Stimulated activated CD8-positive, alpha-beta memory T cell treated with anti-CD3 and anti-CD28 coated beads, Interleukin-15, amount 100 ng/mL, for 48 hours (primary cell): ENCODE results near the gene IMMP2L.
"Not testable (repeated sequence)": the region's sequence is repeated elsewhere in the genome, so short reads cannot be mapped to it uniquely, and the experiment has no call there.

ENCODE experiments used
- DNase-seq, 2 donors: peaks; one replicate each; pipeline ENCODE4 v3.0.0-alpha.2; 2020; ENCODE audit warnings: low read depth in 2 of 2

The IMMP2L gene

GRCh38 chr7:111561904-111562732 is at the start of gene IMMP2L:
Gene IMMP2L (minus strand): TSS chr7:111562492.
- peak; percentile 84 to 85 for DNase-seq

DNA sequence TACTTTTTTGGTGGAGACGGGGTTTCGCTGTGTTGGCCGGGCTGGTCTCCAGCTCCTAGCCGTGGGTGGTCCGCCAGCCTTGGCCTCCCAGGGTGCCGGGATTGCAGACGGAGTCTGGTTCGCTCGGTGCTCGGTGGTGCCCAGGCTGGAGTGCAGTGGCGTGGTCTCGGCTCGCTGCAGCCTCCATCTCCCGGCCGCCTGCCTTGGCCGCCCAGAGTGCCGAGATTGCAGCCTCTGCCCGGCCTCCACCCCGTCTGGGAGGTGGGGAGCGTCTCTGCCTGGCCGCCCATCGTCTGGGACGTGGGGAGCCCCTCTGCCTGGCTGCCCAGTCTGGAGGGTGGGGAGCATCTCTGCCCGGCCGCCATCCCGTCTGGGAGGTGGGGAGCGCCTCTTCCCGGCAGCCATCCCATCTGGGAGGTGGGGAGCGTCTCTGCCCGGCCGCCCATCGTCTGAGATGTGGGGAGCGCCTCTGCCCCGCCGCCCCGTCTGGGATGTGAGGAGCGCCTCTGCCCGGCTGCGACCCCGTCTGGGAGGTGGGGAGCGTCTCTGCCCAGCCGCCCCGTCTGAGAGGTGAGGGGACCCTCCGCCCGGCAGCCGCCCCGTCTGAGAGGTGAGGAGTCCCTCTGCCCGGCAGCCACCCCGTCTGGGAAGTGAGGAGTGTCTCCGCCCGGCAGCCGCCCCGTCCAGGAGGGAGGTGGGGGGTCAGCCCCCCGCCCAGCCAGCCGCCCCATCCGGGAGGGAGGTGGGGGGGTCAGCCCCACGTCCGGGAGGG is 47.4 kb upstream of the IMMP2L start:
- DNase-seq: not testable (repeated sequence)

DNA sequence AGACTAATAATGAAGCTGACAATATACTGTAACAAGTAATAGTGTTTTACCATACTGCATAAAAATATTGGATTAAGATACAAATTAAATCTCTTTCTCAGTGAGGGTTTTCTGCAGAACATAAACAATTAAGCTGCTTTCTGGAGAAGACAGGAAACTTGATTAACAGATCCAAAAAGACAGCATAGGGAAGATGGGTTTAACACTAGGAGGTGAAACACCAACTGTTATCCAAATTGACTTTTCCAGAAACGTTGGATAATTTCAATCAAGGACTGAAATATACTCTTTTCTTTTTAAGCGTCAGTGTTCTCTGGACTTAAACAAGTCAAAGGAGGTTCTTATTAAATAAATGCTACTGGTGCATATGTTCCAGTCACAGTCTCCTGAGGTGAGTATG is 45.3 kb upstream of the IMMP2L start:
- DNase-seq: no peak

DNA sequence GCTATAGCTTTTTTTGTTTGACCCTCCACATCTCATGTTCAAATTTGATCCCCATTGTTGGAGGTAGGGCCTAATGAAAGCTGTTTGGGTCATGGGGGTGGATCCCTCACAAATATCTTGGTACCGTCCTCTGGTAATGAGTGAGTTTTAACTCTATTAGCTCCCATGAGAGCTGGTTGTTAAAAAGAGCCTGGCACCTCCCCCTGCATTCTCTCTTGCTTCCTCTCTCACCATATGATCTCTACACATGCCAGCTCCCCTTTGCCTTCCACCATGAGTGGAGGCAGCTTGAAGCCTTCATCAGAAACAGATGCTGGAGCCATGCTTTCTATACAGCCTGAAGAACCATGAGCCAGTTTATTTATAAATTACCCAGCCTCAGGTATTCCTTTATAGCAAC is 43.0 kb upstream of the IMMP2L start:
- DNase-seq: no peak

- DNase-seq: no peak
These were observed 37.8 kb upstream of the IMMP2L start for GRCh38 chr7:111600091-111600490.

DNA sequence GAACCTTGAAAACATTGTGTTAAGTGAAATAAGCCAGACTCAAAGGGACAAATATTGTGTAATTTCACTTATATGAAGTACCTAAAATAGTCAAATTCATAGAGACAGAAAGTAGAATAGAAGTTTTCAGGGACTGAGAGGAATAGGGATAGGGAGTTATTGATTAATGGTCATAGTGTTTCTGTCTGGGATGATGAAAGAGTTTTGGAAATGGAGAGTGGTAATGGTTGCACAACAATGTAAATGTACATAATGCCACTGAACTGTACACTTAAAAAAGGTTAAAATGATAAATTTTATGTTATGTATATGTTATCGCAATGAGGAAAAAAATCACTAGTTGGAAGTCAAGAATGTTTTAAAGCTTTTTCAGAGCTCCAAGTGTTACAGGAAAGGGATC is 33.5 kb upstream of the IMMP2L start:
- DNase-seq: no peak

DNA sequence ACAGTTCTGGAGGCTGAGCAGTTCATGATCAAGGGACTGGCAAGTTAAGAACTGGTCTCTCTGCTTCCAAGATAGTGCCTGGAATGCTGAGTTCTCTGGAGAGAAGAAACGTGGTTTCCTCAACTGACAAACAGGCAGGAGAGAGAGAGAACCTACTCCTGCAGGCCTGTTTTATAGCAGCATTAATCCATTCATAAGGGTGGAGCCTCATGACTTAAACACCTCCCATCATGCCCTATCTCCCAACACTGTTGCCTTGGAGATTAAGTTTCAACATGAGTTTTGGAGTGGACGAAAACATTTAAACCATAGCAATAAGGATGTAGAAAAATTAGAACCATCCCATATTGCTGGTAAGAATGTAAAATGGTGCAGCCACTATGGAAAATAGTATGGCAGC is 32.3 kb upstream of the IMMP2L start:
- DNase-seq: no peak

DNA sequence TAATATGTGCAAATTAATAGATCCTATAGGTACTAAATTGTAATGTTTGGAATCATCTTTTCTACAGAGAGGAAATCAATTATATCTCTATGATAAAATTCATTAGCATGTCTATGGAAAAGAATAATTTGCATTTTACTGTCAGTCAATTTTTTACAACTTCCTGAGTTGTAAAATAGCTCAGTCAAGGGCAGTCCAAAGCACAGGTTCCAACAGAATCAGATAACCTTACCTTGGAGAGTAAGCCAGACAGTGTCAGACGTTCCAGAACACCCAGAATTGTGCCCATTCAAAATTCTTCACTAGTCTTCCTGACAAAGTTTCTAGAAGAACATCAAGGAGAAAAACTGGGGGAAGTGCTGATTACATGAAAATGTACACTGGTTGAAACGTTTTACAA is 31.1 kb upstream of the IMMP2L start:
- no peak for DNase-seq

- no peak for DNase-seq
These were observed 25.8 kb upstream of the IMMP2L start for GRCh38 chr7:111588065-111588433.

DNA sequence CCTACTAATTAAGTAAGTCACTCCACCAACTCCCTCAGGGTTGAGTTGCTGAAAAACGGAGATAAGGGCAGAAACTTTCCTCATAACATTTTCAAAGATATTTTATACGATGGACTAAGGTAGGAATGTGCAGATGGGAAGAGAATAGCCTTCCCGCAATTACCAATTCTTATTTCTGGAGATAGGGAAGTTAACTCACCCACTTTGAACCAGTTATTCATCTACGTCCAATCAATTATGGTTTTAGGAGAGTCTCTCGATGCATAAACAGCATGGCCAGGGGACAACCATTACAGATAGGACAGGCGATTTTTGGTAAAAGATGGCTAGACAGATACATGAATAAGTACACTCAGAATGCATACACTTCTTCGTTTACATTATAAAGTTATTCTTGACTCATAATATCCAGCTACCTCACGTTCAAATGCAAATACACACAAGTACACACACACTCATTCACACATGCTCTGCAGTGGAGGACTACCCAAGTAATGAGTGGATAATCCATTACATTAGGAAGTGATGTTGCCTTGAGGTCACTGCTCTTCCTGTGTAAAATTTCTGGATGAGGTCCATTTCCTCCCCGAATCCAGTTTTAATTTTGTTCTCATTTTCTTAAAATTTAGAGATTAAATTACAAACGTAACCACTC is 25.2 kb upstream of the IMMP2L start:
- no peak for DNase-seq

- DNase-seq: no peak
These were observed 24.6 kb upstream of the IMMP2L start for GRCh38 chr7:111586711-111587409.

DNA sequence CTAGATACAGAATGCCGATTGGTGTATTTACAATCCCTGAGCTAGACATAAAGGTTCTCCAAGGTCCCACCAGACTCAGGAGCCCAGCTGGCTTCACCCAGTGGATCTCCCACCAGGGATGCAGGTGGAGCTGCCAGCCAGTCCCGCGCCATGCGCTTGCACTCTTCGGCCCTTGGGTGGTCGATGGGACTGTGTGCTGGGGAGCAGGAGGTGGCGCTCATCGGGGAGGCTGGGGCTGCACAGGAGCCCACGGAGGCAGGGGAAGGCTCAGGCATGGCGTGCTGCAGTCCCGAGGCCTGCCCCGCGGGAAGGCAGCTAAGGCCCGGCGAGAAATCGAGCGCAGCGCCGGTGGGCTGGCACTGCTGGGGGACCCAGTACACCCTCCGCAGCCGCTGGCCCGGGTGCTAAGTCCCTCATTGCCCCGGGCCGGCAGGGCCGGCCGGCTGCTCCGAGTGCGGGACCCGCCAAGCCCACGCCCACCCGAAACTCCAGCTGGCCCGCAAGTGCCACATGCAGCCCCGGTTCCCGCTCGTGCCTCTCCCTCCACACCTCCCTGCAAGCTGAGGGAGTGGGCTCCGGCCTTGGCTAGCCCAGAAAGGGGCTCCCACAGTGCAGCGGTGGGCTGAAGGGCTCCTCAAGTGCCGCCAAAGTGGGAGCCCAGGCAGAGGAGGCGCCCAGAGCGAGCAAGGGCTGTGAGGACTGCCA is 19.6 kb upstream of the IMMP2L start:
- not testable (repeated sequence) for DNase-seq

DNA sequence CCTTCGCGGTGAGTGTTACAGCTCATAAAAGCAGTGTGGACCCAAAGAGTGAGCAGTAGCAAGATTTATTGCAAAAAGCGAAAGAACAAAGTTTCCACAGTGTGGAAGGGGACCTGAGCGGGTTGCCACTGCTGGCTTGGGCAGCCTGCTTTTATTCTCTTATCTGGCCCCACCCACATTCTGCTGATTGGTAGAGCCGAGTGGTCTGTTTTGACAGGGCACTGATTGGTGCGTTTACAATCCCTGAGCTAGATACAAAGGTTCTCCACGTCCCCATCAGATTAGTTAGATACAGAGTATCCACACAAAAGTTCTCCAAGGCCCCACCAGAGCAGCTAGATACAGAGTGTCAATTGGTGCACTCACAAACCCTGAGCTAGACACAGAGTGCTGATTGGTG is 18.9 kb upstream of the IMMP2L start:
- DNase-seq: not testable (repeated sequence)

DNA sequence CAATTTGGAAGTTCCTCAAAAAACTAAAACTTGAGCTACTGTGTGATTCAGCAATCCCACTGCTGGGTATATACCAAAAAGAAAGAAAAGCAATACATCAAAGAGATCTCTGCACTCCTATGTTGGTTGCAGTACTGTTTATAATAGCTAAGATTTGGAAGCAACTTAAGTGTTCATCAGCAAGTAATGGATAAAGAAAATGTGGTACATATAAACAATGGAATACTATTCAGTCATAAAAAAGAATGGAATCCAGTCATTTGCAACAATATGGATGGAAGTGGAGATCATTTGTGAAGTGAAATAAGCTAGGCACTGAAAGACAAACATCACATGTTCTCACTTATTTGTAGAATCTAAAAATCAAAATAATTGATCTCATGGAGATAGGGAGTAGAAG is 16.5 kb upstream of the IMMP2L start:
- no peak for DNase-seq

DNA sequence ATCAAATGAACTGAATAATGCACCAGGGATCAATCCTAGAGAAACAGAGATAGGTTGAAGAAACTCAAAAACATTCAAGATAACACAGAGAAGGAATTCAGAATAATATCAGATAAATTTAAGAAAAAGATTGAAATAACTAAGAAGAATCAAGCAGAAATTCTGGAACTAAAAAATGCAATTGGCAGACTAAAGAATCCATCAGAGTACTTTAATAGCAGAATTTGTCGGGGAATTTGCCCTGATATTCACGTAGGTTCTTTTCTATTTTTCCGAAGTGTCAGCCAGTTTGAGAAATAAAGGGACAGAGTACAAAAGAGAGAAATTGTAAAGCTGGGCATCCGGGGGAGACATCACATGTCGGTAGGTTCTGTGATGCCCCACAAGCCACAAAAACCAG is 9.4 kb upstream of the IMMP2L start:
- no peak for DNase-seq

DNA sequence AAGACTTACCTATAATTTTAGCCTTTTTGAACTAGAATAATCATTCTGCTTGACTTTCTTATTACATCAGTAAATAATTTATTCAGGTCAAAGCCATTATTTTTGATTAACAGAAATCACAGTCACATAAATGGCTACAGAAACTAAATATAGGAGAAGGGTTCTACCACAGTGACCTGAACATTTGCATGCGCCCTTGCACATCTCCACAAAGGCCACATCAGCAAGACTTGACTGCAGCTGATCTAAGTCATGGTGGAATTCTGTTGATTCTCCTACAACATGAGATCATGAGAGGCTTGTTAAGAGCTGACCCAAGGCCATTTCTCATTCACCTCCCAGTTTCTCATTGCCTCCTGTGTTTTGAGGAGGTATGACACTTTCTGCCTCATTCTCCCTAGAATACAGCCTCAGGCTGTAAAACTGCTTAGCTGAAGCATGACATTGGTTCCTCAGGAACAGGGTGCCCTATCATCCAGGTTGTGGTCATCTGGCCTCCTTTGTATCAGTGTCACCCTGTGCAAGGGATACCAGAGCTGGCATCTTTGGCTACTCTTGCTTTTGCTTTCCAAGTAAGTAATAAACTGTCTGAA is 6.7 kb upstream of the IMMP2L start:
- no peak for DNase-seq

GRCh38 chr7:111568419-111568818 is 6.1 kb upstream of the IMMP2L start:
- DNase-seq: no peak

- no peak for DNase-seq
These were observed 1.8 kb upstream of the IMMP2L start for GRCh38 chr7:111564078-111564477.

DNA sequence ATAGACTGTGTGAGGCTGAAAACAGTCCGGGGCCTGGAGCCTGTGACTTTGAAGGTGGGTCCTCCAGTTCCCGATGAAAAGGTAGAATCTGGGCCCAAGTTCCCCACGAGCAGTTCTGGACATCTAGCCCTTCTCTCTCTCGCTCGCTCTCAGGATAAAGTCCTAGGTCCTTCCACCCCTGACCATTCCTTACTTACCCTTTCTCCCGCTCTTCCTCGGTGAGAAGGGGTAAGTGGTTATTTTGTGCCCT is 713 bp downstream of the IMMP2L start:
- DNase-seq: no peak

GRCh38 chr7:111560773-111561653 is 1.3 kb downstream of the IMMP2L start:
- no peak for DNase-seq
